Measurements from ENCODE around the gene PAQR8.

PAQR8 gene

GRCh38 chr6:52403086-52403485 lies 41.1 kb downstream of the PAQR8 start:
- Histone ChIP-seq H2AFZ (ENCODE audit: low read depth, low read length, severe bottlenecking) (no peak overlapping the region), H3K4me3 (ENCODE audit: insufficient read depth, low read length, poor library complexity, severe bottlenecking) (no peak overlapping the region), H3K9me3 (ENCODE audit: insufficient read depth, low read length) (no peaks in the 10 kb centered on the region), H3K36me3 (ENCODE audit: low read length) (peaks cover 3% of the 10 kb centered on the region; the same call in 1 of the 2 replicates), H3F3A (ENCODE audit: insufficient read depth) (peaks cover 9% of the 10 kb centered on the region; the same call in 1 of the 2 replicates), H3K79me2 (ENCODE audit: insufficient read depth, low read length) (no peaks in the 10 kb centered on the region), H4K20me1 (ENCODE audit: low read depth, low read length) (no peaks in the 10 kb centered on the region), H3K9me2 (replicated peaks; ENCODE audit: insufficient read depth, low read length) (no peaks in the 10 kb centered on the region), H3K4me2 (ENCODE audit: low read depth, low read length, poor library complexity, severe bottlenecking) (no peak overlapping the region), H3K27me3 (ENCODE audit: low read length) (no peaks in the 10 kb centered on the region), H3K9ac (ENCODE audit: low read length) (no peak overlapping the region), H3K27ac (ENCODE audit: low read depth, low read length) (no peak overlapping the region)
- no peak for TF ChIP-seq EZH2phosphoT487 (conservative IDR thresholded peaks at IDR 0.05; ENCODE audit: low read length)
- no peak for TF ChIP-seq CTCF (IDR thresholded peaks at IDR 0.05; ENCODE audit: insufficient read depth, low read length, poor library complexity, severe bottlenecking)

- Histone ChIP-seq H3K4me3 (ENCODE audit: insufficient read depth, low read length, poor library complexity, severe bottlenecking) (no peak overlapping the region), H2AFZ (ENCODE audit: low read depth, low read length, severe bottlenecking) (no peak overlapping the region), H3F3A (ENCODE audit: insufficient read depth) (peaks cover 9% of the 10 kb centered on the region; the same call in 1 of the 2 replicates), H3K4me2 (ENCODE audit: low read depth, low read length, poor library complexity, severe bottlenecking) (no peak overlapping the region), H3K79me2 (ENCODE audit: insufficient read depth, low read length) (no peaks in the 10 kb centered on the region), H3K27me3 (ENCODE audit: low read length) (no peaks in the 10 kb centered on the region), H3K27ac (ENCODE audit: low read depth, low read length) (no peak overlapping the region), H3K9me2 (replicated peaks; ENCODE audit: insufficient read depth, low read length) (no peaks in the 10 kb centered on the region), H3K9ac (ENCODE audit: low read length) (no peak overlapping the region), H3K36me3 (ENCODE audit: low read length) (peaks cover 3% of the 10 kb centered on the region; the same call in 1 of the 2 replicates), H3K9me3 (ENCODE audit: insufficient read depth, low read length) (no peaks in the 10 kb centered on the region), H4K20me1 (ENCODE audit: low read depth, low read length) (no peaks in the 10 kb centered on the region)
- no peak for TF ChIP-seq CTCF (IDR thresholded peaks at IDR 0.05; ENCODE audit: insufficient read depth, low read length, poor library complexity, severe bottlenecking)
- TF ChIP-seq EZH2phosphoT487 (conservative IDR thresholded peaks at IDR 0.05; ENCODE audit: low read length): no peak
Measured at GRCh38 chr6:52403627-52404026, 41.7 kb downstream of the PAQR8 start.

- Histone ChIP-seq H3K9me2 (replicated peaks; ENCODE audit: insufficient read depth, low read length) (no peaks in the 10 kb centered on the region), H3K9me3 (ENCODE audit: insufficient read depth, low read length) (no peaks in the 10 kb centered on the region)
- TF ChIP-seq CTCF (IDR thresholded peaks at IDR 0.05; ENCODE audit: insufficient read depth, low read length, poor library complexity, severe bottlenecking): no peak
- TF ChIP-seq EZH2phosphoT487 (conservative IDR thresholded peaks at IDR 0.05; ENCODE audit: low read length): no peak
Measured at GRCh38 chr6:52405243-52405642, 43.3 kb downstream of the PAQR8 start.

More at GRCh38 chr6:52405243-52405642, 43.3 kb downstream of the PAQR8 start:
- Histone ChIP-seq H3K27ac (ENCODE audit: low read depth, low read length) (no peak overlapping the region), H3K9ac (ENCODE audit: low read length) (no peak overlapping the region), H3F3A (ENCODE audit: insufficient read depth) (peaks cover 6% of the 10 kb centered on the region; the same call in 1 of the 2 replicates), H3K79me2 (ENCODE audit: insufficient read depth, low read length) (no peaks in the 10 kb centered on the region), H3K4me2 (ENCODE audit: low read depth, low read length, poor library complexity, severe bottlenecking) (no peak overlapping the region), H4K20me1 (ENCODE audit: low read depth, low read length) (no peaks in the 10 kb centered on the region), H3K4me3 (ENCODE audit: insufficient read depth, low read length, poor library complexity, severe bottlenecking) (no peak overlapping the region), H3K36me3 (ENCODE audit: low read length) (peaks cover 3% of the 10 kb centered on the region; the same call in 1 of the 2 replicates), H2AFZ (ENCODE audit: low read depth, low read length, severe bottlenecking) (no peak overlapping the region), H3K27me3 (ENCODE audit: low read length) (no peaks in the 10 kb centered on the region)
